ENCODE measurements around the gene POC1B. TPM values are rescaled to one million over a fixed set of nuclear protein-coding genes. Genes with fewer than 3 reads are reported as not detected.

Gene POC1B
- total RNA-seq = 10 to 100 TPM; 11.9 to 30.7 TPM

- peaks cover 29 to 37% of the 10 kb centered on the region in 2 donors for H3K4me1 ChIP-seq (ENCODE audit: control insufficient read depth in 1 of 2, low read depth in 2 of 2)
- no peaks in the 10 kb centered on the region for H3K27me3 ChIP-seq (replicated peaks; ENCODE audit: insufficient read depth)
- H3K4me3 ChIP-seq = peak within 1 kb of the TSS; percentile 81
- H3K27ac ChIP-seq = peak within 1 kb of the TSS; percentile 89 to 96
- DNase-seq (ENCODE audit: low spot score) = peak; percentile 23
- no peaks in the 10 kb centered on the region for H3K9me3 ChIP-seq
- no peak for TF ChIP-seq CTCF (IDR thresholded peaks at IDR 0.05)
- peak; percentile 56 for ATAC-seq (ENCODE audit: insufficient number of reproducible peaks, low FRiP score, low read depth)
- H3K36me3 ChIP-seq = no peaks in the 10 kb centered on the region
Measured at GRCh38 chr12:89525824-89526770, at the start of gene POC1B. POC1B (minus strand) TSS chr12:89526047; CDS start chr12:89525895, 152 bp downstream.

- no peak for TF ChIP-seq CTCF (IDR thresholded peaks at IDR 0.05)
Measured at GRCh38 chr12:89575374-89575773, 49.5 kb upstream of the POC1B start.

GRCh38 chr12:89574736-89575208 lies 48.9 kb upstream of the POC1B start:
- Histone ChIP-seq H3K9me3 (no peaks in the 10 kb centered on the region), H3K4me1 (ENCODE audit: control insufficient read depth in 1 of 2, low read depth in 2 of 2) (no peaks in the 10 kb centered on the region), H3K27me3 (replicated peaks; ENCODE audit: insufficient read depth) (no peaks in the 10 kb centered on the region), H3K36me3 (no peaks in the 10 kb centered on the region), H3K27ac (no peak overlapping the region), H3K4me3 (no peak overlapping the region)
- no peak for TF ChIP-seq CTCF (IDR thresholded peaks at IDR 0.05)
- no peak for ATAC-seq (ENCODE audit: insufficient number of reproducible peaks, low FRiP score, low read depth)
- DNase-seq (ENCODE audit: low spot score) = no peak

More at GRCh38 chr12:89575374-89575773, 49.5 kb upstream of the POC1B start:
- no peaks in the 10 kb centered on the region for H3K9me3 ChIP-seq
- no peaks in the 10 kb centered on the region for H3K36me3 ChIP-seq
- H3K27ac ChIP-seq = no peak overlapping the region
- ATAC-seq (ENCODE audit: insufficient number of reproducible peaks, low FRiP score, low read depth) = no peak
- H3K27me3 ChIP-seq (replicated peaks; ENCODE audit: insufficient read depth) = no peaks in the 10 kb centered on the region
- no peak overlapping the region for H3K4me3 ChIP-seq
- no peaks in the 10 kb centered on the region for H3K4me1 ChIP-seq (ENCODE audit: control insufficient read depth in 1 of 2, low read depth in 2 of 2)
- DNase-seq (ENCODE audit: low spot score) = no peak

GRCh38 chr12:89573051-89573810 lies 47.4 kb upstream of the POC1B start:
- Histone ChIP-seq H3K4me1 (ENCODE audit: control insufficient read depth in 1 of 2, low read depth in 2 of 2) (no peaks in the 10 kb centered on the region), H3K27me3 (replicated peaks; ENCODE audit: insufficient read depth) (no peaks in the 10 kb centered on the region), H3K9me3 (no peaks in the 10 kb centered on the region), H3K4me3 (no peak overlapping the region), H3K36me3 (no peaks in the 10 kb centered on the region), H3K27ac (no peak overlapping the region)
- ATAC-seq (ENCODE audit: insufficient number of reproducible peaks, low FRiP score, low read depth) (no peak), DNase-seq (ENCODE audit: low spot score) (no peak)
- TF ChIP-seq CTCF (IDR thresholded peaks at IDR 0.05) = no peak

Measured in thoracic aorta (tissue), 2 donors.